ENCODE measurements around the gene RBMY1J. TPM values are rescaled to one million over a fixed set of nuclear protein-coding genes. Genes with fewer than 3 reads are reported as not detected.
"Not testable (repeated sequence)": the region's sequence is repeated elsewhere in the genome, so short reads cannot be mapped to it uniquely, and the experiment has no call there.

Gene RBMY1J
- total RNA-seq (not detected), polyA plus RNA-seq (not detected)
- long read RNA-seq, donor 1, result 0 reads
- long read RNA-seq, donor 2, result 0 reads

GRCh38 chrY:22403110-22403509 lies at the start of gene RBMY1J:
RBMY1J (plus strand) TSS chrY:22403410; CDS start chrY:22405448, 2,038 bp downstream.
- H3K27ac ChIP-seq; ATAC-seq; H3K27me3 ChIP-seq (ENCODE audit: insufficient read depth in 3 of 3, low read length in 2 of 3); intact Hi-C loops (cut with DNase I); H3K9me3 ChIP-seq; H3K4me3 ChIP-seq; H3K36me3 ChIP-seq (ENCODE audit: insufficient read depth in 1 of 2, low read depth in 1 of 2); H3K4me1 ChIP-seq; DNase-seq: not testable (repeated sequence)
- no CpG with 5 or more reads among the region's 26 CpGs for WGBS, 3 donors

GRCh38 chrY:22367416-22367815 lies 35.8 kb upstream of the RBMY1J start:
- no peak for ATAC-seq
- WGBS, 3 donors, result 80 to 84% methylated on average over 11 to 14 of the region's 14 CpGs; no CpG with 5 or more reads in 1 of the 3 donors
- intact Hi-C loops (cut with DNase I), result no loop called here

GRCh38 chrY:22370623-22371022 lies 32.6 kb upstream of the RBMY1J start:
- no peak for TF ChIP-seq CTCF (IDR thresholded peaks at IDR 0.05)
- DNase-seq, result no peak
- H3K36me3 ChIP-seq (ENCODE audit: insufficient read depth in 1 of 2, low read depth in 1 of 2), result no peaks in the 10 kb centered on the region
- H3K4me1 ChIP-seq, result no peaks in the 10 kb centered on the region
- no peak overlapping the region for H3K27ac ChIP-seq
- H3K4me3 ChIP-seq, result no peak overlapping the region
- H3K9me3 ChIP-seq, result no peaks in the 10 kb centered on the region
- intact Hi-C loops (cut with DNase I), result no loop called here
- H3K27me3 ChIP-seq (ENCODE audit: insufficient read depth in 3 of 3, low read length in 2 of 3), result no peaks in the 10 kb centered on the region
- no peak for ATAC-seq

More at GRCh38 chrY:22367416-22367815, 35.8 kb upstream of the RBMY1J start:
- no peaks in the 10 kb centered on the region for H3K9me3 ChIP-seq
- TF ChIP-seq CTCF (IDR thresholded peaks at IDR 0.05), result no peak
- DNase-seq, result no peak
- H3K36me3 ChIP-seq (ENCODE audit: insufficient read depth in 1 of 2, low read depth in 1 of 2), result no peaks in the 10 kb centered on the region
- H3K27me3 ChIP-seq (ENCODE audit: insufficient read depth in 3 of 3, low read length in 2 of 3), result no peaks in the 10 kb centered on the region
- no peaks in the 10 kb centered on the region for H3K4me1 ChIP-seq
- H3K27ac ChIP-seq, result no peak overlapping the region
- no peak overlapping the region for H3K4me3 ChIP-seq

GRCh38 chrY:22373494-22373893 lies 29.7 kb upstream of the RBMY1J start:
- Histone ChIP-seq H3K27me3 (ENCODE audit: insufficient read depth in 3 of 3, low read length in 2 of 3) (no peaks in the 10 kb centered on the region), H3K27ac (no peak overlapping the region), H3K36me3 (ENCODE audit: insufficient read depth in 1 of 2, low read depth in 1 of 2) (no peaks in the 10 kb centered on the region), H3K4me3 (no peak overlapping the region), H3K9me3 (no peaks in the 10 kb centered on the region), H3K4me1 (no peaks in the 10 kb centered on the region)
- DNase-seq, result no peak
- intact Hi-C loops (cut with DNase I), result no loop called here
- no peak for ATAC-seq
- no peak for TF ChIP-seq CTCF (IDR thresholded peaks at IDR 0.05)

- intact Hi-C loops (cut with DNase I); H3K4me1 ChIP-seq; DNase-seq; H3K4me3 ChIP-seq; H3K27me3 ChIP-seq (ENCODE audit: insufficient read depth in 3 of 3, low read length in 2 of 3); H3K9me3 ChIP-seq; ATAC-seq; H3K27ac ChIP-seq; H3K36me3 ChIP-seq (ENCODE audit: insufficient read depth in 1 of 2, low read depth in 1 of 2): not testable (repeated sequence)
- no CpG with 5 or more reads among the region's 8 CpGs for WGBS, 3 donors
Observed at GRCh38 chrY:22444718-22445396, 41.6 kb downstream of the RBMY1J start.

- H3K4me3 ChIP-seq; DNase-seq; H3K9me3 ChIP-seq; H3K36me3 ChIP-seq (ENCODE audit: insufficient read depth in 1 of 2, low read depth in 1 of 2); H3K27me3 ChIP-seq (ENCODE audit: insufficient read depth in 3 of 3, low read length in 2 of 3); H3K27ac ChIP-seq; H3K4me1 ChIP-seq; ATAC-seq; intact Hi-C loops (cut with DNase I): not testable (repeated sequence)
- no CpG with 5 or more reads among the region's 8 CpGs for WGBS, 3 donors
Observed at GRCh38 chrY:22455522-22455921, 52.3 kb downstream of the RBMY1J start.

GRCh38 chrY:22461962-22462361 lies 58.8 kb downstream of the RBMY1J start:
- ATAC-seq; H3K4me3 ChIP-seq; H3K36me3 ChIP-seq (ENCODE audit: insufficient read depth in 1 of 2, low read depth in 1 of 2); H3K4me1 ChIP-seq; H3K27ac ChIP-seq; intact Hi-C loops (cut with DNase I); H3K27me3 ChIP-seq (ENCODE audit: insufficient read depth in 3 of 3, low read length in 2 of 3); H3K9me3 ChIP-seq; DNase-seq: not testable (repeated sequence)
- WGBS, 3 donors, result no CpG with 5 or more reads among the region's 10 CpGs
